GM23248 (cell line): ENCODE results near the gene IFNK.

Experiments used
- EZH2 ChIP-seq: fragments of 200-600 bp; sonication (generic); IDR thresholded peaks from 2 replicates; pipeline ENCODE4 v1.6.1; 2018; ENCODE audit warnings: antibody characterized with exemption, mild to moderate bottlenecking; ENCODE audit not compliant: insufficient read depth, poor library complexity, severe bottlenecking
- EZH2phosphoT487 ChIP-seq: fragments of 200-600 bp; sonication (generic); IDR thresholded peaks from 2 replicates; pipeline ENCODE4 v1.6.1; 2018; ENCODE audit warnings: antibody characterized with exemption, moderate library complexity, mild to moderate bottlenecking, low read depth; ENCODE audit not compliant: insufficient read depth

GRCh38 chr9:27528076-27528885 lies 4.2 kb downstream of the IFNK start:
- TF ChIP-seq EZH2 (no peak), EZH2phosphoT487 (no peak)
